ENCODE data around the gene RUNX2. TPM values are rescaled to one million over a fixed set of nuclear protein-coding genes. Genes with fewer than 3 reads are reported as not detected.
"Not testable (repeated sequence)": the region's sequence is repeated elsewhere in the genome, so short reads cannot be mapped to it uniquely, and the experiment has no call there.

The RUNX2 gene
- polyA plus RNA-seq, 3 donors, result 0.13 to 0.34 (median 0.31) TPM

DNA sequence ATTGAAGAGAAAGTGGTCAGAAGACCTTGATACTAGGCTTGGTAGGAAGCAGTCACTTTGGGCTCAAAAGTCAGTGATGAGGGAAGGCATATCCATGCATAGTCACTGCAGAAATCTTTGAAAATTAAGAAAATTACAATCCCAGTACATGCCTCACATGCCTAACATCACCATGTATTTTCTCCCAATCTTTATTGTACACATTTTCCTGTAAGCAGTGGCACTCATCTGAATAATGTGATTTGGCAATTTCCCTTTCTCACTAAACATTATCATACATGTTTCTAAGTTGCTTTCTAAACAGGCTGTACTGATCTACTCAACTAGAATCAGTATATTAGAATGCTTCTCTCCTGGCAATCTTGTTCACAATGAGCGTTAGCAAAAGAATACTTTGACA is 330.3 kb downstream of the RUNX2 start:
- H3K27ac ChIP-seq (ENCODE audit: low read depth, low read length), result no peak overlapping the region
- WGBS, 3 donors, result 84 to 98% (median 93%) methylated on average over 1 of the region's 1 CpG

DNA sequence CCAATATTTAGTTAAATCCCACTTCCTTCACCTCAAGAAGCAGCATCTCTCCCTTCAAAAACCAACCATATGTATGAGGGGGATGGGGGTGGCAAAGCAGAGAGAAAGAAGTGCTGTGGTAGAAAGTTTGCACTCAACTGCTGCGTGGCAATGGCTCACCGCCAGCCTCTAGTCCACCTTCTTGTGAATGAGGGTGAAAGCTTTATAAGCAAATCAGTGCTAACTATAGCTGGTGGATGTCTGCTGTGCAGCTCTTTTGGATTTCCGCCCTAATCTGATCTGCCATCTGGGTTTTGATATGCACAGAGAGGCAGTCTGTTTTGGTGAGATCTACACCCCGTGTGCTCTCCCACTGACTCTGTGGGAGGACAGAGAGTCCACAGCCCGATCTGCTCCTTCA is 330.8 kb downstream of the RUNX2 start:
- WGBS, 3 donors, result 74 to 80% (median 78%) methylated on average over 5 of the region's 5 CpGs
- H3K27ac ChIP-seq (ENCODE audit: low read depth, low read length), result no peak overlapping the region

- H3K27ac ChIP-seq (ENCODE audit: low read depth, low read length), result no peak overlapping the region
- 63 to 84% (median 82%) methylated on average over 5 of the region's 5 CpGs for WGBS, 3 donors
Observed at GRCh38 chr6:45661661-45662060, 333.5 kb downstream of the RUNX2 start.

DNA sequence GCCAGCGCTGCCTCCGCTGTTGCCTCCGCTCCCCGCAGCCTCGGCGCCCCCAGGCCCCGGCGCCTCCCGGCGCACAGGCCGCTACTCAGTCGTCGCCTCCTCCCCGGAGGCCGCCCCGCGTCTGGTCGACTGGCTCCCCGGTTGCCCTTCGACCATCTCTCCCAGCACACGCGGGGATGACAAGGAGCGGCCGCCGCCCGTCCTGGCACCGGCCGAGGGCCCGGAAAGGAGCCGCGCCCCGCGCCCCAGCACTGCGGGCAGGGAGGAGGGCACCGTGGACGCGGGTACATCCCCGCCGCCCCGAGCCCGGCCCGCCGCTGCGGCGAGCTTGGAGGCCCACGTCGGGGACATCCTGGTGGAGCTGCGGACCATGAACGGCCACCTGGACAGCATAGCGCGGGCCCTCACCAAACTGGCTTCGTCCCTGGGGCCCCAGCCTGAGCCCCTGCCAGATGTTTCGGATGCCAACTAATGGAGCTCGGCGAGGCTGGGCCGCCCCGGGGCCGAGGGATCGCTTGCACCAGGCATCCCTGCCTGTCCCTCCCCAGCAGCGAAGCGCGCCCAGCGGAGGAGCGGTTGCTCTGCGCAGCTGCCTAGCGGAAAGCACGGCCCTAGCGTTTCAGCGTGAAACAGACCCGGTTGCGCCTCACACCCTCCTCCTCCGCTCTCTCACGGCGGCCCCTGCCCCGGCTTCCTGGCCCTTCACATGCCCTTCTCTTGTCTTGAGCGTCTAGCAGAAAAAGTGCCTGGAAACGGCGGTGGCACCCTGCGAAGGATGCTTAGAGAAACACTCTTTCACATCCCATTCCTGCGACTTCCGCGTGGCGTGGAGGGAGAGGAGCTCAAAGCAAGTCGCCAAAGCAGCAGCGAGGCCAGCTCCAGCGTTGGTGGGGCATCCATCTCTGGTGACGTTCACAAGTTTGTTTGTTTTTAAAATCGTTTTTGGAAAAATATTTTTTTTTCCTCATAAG is 335.4 kb downstream of the RUNX2 start:
- 6 to 13% (median 9%) methylated on average over 82 to 88 of the region's 88 CpGs for WGBS, 3 donors
- H3K27ac ChIP-seq (ENCODE audit: low read depth, low read length), result no peak overlapping the region

DNA sequence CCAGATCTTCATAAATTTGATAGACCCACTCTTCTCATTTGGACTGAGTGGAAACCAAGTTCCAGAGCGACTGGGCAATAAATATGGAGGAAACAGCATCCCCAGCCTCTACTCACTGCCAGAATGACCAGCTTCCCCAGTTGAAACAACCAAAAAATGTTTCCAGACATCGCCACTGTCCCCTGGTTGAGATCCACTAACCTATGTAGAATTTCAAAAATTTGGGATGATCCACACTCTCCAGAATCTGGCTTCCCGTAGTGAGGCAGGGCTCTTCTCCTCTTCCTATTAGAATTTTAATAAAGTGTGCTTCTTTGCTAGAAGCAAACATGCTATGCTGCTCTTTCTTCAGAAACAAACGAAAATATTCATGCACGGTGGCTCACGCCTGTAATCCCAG is 336.6 kb downstream of the RUNX2 start:
- H3K27ac ChIP-seq (ENCODE audit: low read depth, low read length), result no peak overlapping the region
- WGBS, 3 donors, result 90 to 95% (median 94%) methylated on average over 6 of the region's 6 CpGs

DNA sequence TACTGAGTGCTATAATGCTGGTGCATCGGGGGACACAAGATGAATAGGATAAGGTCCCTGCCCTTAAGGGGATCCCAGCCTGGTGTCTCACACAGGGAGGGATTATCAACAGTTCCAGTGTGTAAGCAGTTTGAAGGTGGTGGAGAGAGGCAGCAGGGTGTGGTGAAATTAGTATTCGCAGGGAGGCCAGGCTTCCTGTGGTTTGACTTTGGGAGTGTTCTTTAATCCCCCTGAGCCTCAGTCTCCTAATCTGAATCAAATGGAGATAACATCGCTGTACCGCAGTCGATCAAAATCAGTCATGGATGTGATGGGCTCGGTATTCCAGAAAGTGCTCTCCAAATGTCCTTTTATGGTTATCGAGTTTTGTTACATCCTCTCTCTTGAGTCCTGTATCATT is 337.7 kb downstream of the RUNX2 start:
- 79 to 87% (median 82%) methylated on average over 7 of the region's 7 CpGs for WGBS, 3 donors
- H3K27ac ChIP-seq (ENCODE audit: low read depth, low read length), result no peak overlapping the region

DNA sequence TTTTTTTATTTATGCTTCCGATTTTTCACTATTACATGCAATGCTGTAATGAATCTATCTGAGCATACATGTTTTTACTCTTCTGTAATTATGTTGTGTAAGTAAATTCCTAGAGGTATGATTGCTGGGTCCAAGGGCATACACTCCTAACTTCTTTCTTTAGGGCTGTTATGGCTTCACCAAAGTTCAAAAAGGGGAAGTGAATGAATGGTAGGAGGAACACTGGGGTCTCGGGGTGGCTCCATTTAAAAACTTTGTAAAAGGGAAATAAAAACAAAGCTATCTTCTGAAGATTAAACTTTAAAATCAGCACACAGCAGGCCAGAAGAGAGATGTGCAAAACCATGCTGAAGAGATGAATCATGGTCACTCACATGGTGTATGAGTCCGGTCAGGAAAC is 338.7 kb downstream of the RUNX2 start:
- H3K27ac ChIP-seq (ENCODE audit: low read depth, low read length), result no peak overlapping the region
- 79 to 87% (median 82%) methylated on average over 3 of the region's 3 CpGs for WGBS, 3 donors

- H3K27ac ChIP-seq (ENCODE audit: low read depth, low read length), result no peak overlapping the region
- 64 to 83% (median 83%) methylated on average over 6 of the region's 6 CpGs for WGBS, 3 donors
Observed at GRCh38 chr6:45667300-45667699, 339.2 kb downstream of the RUNX2 start.

DNA sequence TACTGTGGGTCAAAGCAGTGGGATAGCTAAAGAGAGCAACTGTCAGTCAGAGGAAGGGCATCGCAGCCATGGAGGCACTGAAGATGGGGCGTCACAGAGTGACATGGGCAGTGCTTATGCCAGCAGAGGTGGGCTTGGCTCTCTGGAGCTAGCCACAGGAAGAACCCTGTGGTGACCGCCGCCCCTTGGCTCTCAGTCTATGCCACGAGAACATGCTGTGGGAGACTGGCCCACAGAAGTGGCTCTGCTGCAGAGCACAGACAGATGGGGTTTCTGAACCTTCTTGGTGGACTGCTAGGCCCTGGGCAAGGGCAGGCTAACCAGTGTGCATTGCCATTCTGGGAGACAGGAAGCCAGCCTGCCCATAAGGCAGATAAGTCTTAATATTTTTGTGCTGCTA is 339.6 kb downstream of the RUNX2 start:
- 89 to 93% (median 92%) methylated on average over 5 of the region's 5 CpGs for WGBS, 3 donors
- no peak overlapping the region for H3K27ac ChIP-seq (ENCODE audit: low read depth, low read length)

DNA sequence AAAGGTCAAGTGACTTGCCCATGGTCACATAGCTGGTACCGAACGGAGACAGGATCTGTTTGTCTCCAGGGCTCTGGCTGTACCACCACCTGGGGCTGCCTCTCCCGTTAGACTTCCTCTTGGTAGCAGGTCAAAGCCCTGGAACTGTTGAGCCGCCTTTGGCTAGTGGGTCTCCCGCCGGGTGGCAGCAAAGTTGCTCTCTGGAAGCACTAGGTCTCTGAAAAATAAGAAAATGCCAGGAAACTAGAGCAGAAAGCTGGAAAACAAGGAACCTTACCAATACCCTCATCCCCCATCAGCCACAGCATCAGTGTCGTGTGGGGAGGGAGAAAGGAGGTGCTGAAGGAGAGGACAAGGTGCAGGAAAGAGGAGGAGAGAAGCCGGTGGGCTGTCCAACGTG is 340.6 kb downstream of the RUNX2 start:
- WGBS, 3 donors, result 89 to 96% (median 93%) methylated on average over 9 of the region's 9 CpGs

GRCh38 chr6:45673167-45673566 is 345.0 kb downstream of the RUNX2 start:
- H3K27ac ChIP-seq (ENCODE audit: low read depth, low read length), result not testable (repeated sequence)
- WGBS, 3 donors, result 91 to 100% (median 97%) methylated on average over 2 to 4 of the region's 6 CpGs

More for the DNA sequence above, 340.6 kb downstream of the RUNX2 start:
- H3K27ac ChIP-seq (ENCODE audit: low read depth, low read length), result no peak overlapping the region

GRCh38 chr6:45675166-45675565 is 347.0 kb downstream of the RUNX2 start:
- 72 to 91% (median 78%) methylated on average over 12 to 13 of the region's 14 CpGs for WGBS, 3 donors
- H3K27ac ChIP-seq (ENCODE audit: low read depth, low read length), result not testable (repeated sequence)

GRCh38 chr6:45675634-45676033 is 347.5 kb downstream of the RUNX2 start:
- 93 to 96% (median 96%) methylated on average over 11 of the region's 11 CpGs for WGBS, 3 donors
- H3K27ac ChIP-seq (ENCODE audit: low read depth, low read length), result no peak overlapping the region

DNA sequence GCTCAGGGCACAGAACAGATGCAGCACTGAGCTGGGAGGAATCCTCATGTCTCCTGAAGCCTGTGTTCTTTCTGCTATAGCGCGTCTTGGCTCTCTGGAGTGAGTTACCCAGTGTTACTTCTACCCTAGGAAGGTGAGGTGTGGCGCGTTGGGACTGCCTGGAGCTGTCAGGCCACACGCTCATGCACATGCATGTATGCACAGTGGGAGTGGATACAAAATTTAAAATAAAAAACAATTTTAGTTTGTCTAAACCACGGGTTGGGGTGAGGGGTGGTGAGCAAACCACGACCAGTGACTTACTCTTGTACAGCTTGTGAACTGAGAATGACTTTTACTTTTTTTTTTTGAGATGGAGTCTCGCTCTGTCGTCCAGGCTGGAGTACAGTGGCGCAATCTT is 348.2 kb downstream of the RUNX2 start:
- 86 to 92% (median 86%) methylated on average over 10 of the region's 10 CpGs for WGBS, 3 donors
- no peak overlapping the region for H3K27ac ChIP-seq (ENCODE audit: low read depth, low read length)

DNA sequence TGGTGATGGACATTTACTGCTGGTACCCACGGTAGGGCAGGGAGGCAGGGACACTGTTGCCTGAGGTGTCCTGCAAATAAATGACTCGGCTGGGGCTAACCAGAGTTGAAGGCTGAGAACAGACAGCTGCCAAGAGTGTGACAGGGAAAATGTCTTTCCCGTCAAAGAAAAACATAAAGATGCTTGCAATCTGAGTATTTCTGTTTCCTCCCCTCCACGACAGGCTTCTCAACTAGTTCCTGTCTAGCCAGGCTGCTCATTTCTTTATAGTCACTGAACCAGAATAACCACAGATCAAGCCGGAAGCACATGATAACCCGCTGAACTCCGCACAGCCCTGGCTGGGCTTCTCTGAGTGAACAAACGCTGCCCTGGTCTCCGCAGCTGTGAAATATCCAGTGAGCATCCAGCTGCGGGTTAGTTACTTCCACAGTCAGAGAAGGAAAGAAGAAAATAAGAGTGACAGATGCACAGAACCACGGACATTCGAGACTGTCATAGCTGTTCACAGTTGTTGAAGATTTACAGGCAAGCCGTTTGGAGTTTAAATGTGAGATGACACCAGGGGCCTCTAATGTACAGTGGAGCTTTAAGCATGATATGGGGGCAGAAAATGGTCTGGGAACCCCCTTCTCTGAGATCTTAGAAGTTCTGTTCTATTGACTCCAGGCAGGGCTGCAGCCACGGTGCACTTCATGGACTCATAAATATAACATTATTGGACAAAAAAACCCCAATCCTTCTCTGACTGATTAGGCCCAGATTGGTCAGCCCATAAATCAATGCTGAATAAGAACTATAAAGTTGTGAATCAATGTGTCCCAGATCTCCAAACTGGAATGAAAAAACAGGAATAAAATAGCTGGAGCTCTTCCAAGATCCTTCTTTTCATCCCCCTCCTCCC is 349.5 kb downstream of the RUNX2 start:
- WGBS, 3 donors, result 9 to 14% (median 13%) methylated on average over 14 of the region's 14 CpGs
- no peak overlapping the region for H3K27ac ChIP-seq (ENCODE audit: low read depth, low read length)

DNA sequence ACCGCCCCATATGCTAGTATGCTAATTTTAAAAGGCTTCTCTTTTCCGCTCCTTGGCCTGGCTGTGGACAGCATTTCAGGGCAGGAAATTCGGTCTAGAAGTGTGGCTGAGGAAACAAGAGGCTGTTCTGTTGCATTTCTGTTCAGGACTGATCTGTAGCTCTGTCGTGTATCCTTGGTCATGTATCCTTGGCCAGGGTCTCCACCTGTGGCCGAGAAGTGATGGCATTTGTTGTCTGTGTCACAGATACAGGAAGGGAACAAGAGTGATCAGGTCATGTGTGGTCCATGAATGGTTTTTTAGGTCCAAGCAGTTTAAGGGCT is 350.1 kb downstream of the RUNX2 start:
- WGBS, 3 donors, result 51 to 71% (median 53%) methylated on average over 5 of the region's 5 CpGs
- no peak overlapping the region for H3K27ac ChIP-seq (ENCODE audit: low read depth, low read length)

DNA sequence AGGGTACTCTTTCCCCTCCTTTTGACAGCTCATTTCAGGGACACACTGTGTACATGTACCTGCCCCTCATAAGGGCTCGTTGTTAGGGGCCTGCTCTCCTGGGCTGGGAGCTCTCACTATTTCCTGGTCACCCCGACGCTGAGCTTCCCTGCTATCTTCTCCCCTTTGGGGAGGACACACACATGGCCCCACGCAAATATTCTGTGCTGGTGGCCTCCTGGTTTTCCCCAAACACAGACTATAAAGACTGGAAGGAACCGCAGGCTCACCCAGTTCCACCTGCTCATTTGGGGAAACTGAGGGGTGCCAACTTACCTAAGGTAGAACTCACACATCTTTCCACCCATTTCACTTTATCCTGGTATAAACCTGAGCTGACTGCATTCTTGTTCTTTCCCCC is 351.0 kb downstream of the RUNX2 start:
- 83 to 96% (median 93%) methylated on average over 5 of the region's 5 CpGs for WGBS, 3 donors
- H3K27ac ChIP-seq (ENCODE audit: low read depth, low read length), result no peak overlapping the region

DNA sequence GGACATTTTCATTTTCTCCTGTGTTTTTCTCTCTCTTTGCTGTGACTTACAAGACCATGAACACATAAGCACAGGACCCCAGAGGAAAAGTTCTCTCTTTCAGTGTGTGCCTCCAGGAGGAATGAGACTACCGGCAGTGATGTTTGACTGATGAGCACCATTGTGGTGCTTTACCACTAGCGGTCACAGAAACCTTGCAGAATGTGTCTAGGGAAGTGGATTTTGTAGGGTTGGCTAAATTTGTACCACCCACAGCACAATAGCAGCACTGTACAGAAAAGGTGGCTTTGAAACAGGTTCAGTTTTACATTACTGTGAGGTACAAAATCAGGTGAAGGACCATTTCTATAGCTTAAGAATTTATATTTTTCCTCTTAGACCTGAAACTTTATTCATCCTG is 351.5 kb downstream of the RUNX2 start:
- 92 to 97% (median 95%) methylated on average over 2 of the region's 2 CpGs for WGBS, 3 donors
- no peak overlapping the region for H3K27ac ChIP-seq (ENCODE audit: low read depth, low read length)

DNA sequence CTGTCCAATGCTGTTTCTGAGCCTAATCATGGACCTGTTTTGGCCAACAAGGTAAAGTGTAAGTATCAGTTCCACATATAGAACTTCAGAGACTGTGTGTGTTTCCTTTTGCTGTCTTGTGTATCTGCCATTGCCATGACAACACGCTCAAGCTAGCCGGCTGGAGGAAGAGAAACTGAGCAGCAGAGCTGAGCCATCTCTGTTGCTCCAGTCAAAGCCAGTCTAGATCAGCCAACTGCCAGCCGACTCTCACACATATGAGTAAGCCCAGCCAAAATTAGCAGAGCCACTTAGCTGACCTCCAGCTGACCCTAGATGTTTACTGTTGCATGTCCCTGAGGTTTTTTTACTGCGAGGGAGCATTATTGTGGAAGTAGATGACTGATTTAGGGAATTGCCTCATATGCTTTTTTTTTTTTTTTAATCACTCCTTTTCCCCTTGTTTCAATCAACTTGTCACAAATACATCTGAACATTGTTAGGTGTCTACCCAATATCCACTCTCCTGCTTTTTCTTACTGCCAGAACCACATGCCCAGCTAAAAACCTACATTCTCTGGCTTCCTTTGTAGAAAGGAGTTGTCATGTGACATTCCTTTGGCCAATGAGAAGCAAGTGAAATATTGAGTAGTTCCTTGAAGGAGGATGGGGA is 353.9 kb downstream of the RUNX2 start:
- 57 to 69% (median 59%) methylated on average over 4 of the region's 4 CpGs for WGBS, 3 donors
- no peak overlapping the region for H3K27ac ChIP-seq (ENCODE audit: low read depth, low read length)

Data from adipose tissue (tissue), 3 donors.